HCT116 (cell line): ENCODE measurements around the gene RELCH. TPM values are rescaled to one million over a fixed set of nuclear protein-coding genes. Genes with fewer than 3 reads are reported as not detected.

ENCODE experiments used
- ATAC-seq: fragments of 200-7000 bp; cut with Tn5 transposase; 2 replicates; pipeline ENCODE4 v1.9.1; 2020; ENCODE audit warnings: mild to moderate bottlenecking, moderate library complexity
- BruUV-seq: library from RNA; stranded (reverse); fragments of 400-500 nt; replicated peaks from 2 replicates; lab custom pipeline; 2021; lab: Mats Ljungman, UMichigan
- CTCF ChIA-PET: fragments of 300-600 bp; sonication (Branson Sonifier 250); formaldehyde crosslinking; loops from one replicate; lab custom pipeline; 2021; ENCODE audit warnings: antibody characterized with exemption; lab: Charles Lee
- POLR2A ChIA-PET: fragments of 300-600, 350-600 bp; sonication (Branson Sonifier 250); formaldehyde crosslinking; loops from one replicate; lab custom pipeline; 2021; ENCODE audit warnings: antibody characterized with exemption; lab: Charles Lee
- RAD21 ChIA-PET, 2 experiments: fragments of 300-600 bp; sonication (Branson Sonifier 250); formaldehyde crosslinking; loops; one replicate each; lab custom pipeline; 2023; ENCODE audit warnings: low total read pairs in 2 of 2; ENCODE audit not compliant: uncharacterized antibody in 2 of 2, unreplicated experiment in 2 of 2, low non-redundant PET in 1 of 2; lab: Charles Lee
- DNase-seq: peaks from one replicate; pipeline ENCODE4 v3.0.0-alpha.2; 2010; ENCODE audit warnings: low read depth, low spot score
- H2AFZ ChIP-seq: fragments of 200-600 bp; shearing (Covaris generic), sonication (generic); 2 replicates; pipeline ENCODE4 v1.6.1; 2017; ENCODE audit warnings: low read depth, mixed run types, mixed read lengths, antibody characterized with exemption, low read length; ENCODE audit not compliant: poor library complexity, severe bottlenecking
- H3K27ac ChIP-seq: 2 replicates; pipeline ENCODE4 v1.5.1; 2012; ENCODE audit warnings: low read depth, low read length
- H3K27me3 ChIP-seq: fragments of 200-600 bp; sonication (generic); 2 replicates; pipeline ENCODE4 v1.6.1; 2016; ENCODE audit warnings: mixed run types, low read length, mixed read lengths; ENCODE audit not compliant: insufficient read depth
- H3K36me3 ChIP-seq, 2 experiments: fragments of 200-500 bp in 1 of 2; fragments of 200-600 bp in 1 of 2; sonication (Bioruptor generic) in 1 of 2; sonication (generic) in 1 of 2; 2 replicates each; pipeline versions ENCODE4 v1.5.1 to v1.6.1; 2014 to 2016; ENCODE audit warnings: low read length in 2 of 2, inconsistent platforms in 1 of 2, mixed read lengths in 1 of 2, mixed run types in 1 of 2; ENCODE audit not compliant: insufficient read depth in 2 of 2, control insufficient read depth in 1 of 2
- H3K4me1 ChIP-seq, 2 experiments: fragments of 200-600 bp in 1 of 2; sonication (generic) in 1 of 2; 2 replicates each; pipeline versions ENCODE4 v1.5.1 to v1.6.1; 2012 to 2017; ENCODE audit warnings: low read length in 2 of 2, inconsistent platforms in 1 of 2, mild to moderate bottlenecking in 1 of 2, mixed read lengths in 1 of 2, mixed run types in 1 of 2, moderate library complexity in 1 of 2; ENCODE audit not compliant: insufficient read depth in 2 of 2, control insufficient read depth in 1 of 2
- H3K4me2 ChIP-seq: fragments of 200-600 bp; sonication (generic); 2 replicates; pipeline ENCODE4 v1.6.1; 2017; ENCODE audit warnings: mixed run types, low read length, mixed read lengths
- H3K4me3 ChIP-seq, 2 experiments: fragments of 200-600 bp in 1 of 2; sonication (generic) in 1 of 2; replicated peaks in 1 of 2; 2 replicates each; pipeline ENCODE4 v1.5.1; 2011 to 2016; ENCODE audit warnings: low read length in 2 of 2, control low read depth in 1 of 2, low read depth in 1 of 2, mild to moderate bottlenecking in 1 of 2, mixed read lengths in 1 of 2, mixed run types in 1 of 2
- H3K79me2 ChIP-seq: fragments of 200-600 bp; sonication (generic); 2 replicates; pipeline ENCODE4 v1.6.1; 2017; ENCODE audit warnings: mild to moderate bottlenecking, mixed run types, low read length, moderate library complexity, mixed read lengths; ENCODE audit not compliant: insufficient read depth
- H3K9ac ChIP-seq: fragments of 200-600 bp; sonication (generic); 2 replicates; pipeline ENCODE4 v1.6.1; 2016; ENCODE audit warnings: low read length, mixed read lengths
- H3K9me2 ChIP-seq: fragments of 200-600 bp; sonication (generic), shearing (Covaris generic); 2 replicates; pipeline ENCODE4 v1.6.1; 2017; ENCODE audit warnings: mixed run types, mild to moderate bottlenecking, moderate library complexity; ENCODE audit not compliant: insufficient read depth
- H3K9me3 ChIP-seq, 2 experiments: fragments of 200-500 bp in 1 of 2; fragments of 200-600 bp in 1 of 2; sonication (Bioruptor generic) in 1 of 2; sonication (generic) in 1 of 2; 2 replicates each; pipeline ENCODE4 v1.6.1; 2014 to 2017; ENCODE audit warnings: low read length in 2 of 2, mixed read lengths in 2 of 2, inconsistent platforms in 1 of 2, low read depth in 1 of 2, mild to moderate bottlenecking in 1 of 2, mixed run types in 1 of 2, moderate library complexity in 1 of 2; ENCODE audit not compliant: control insufficient read depth in 1 of 2, insufficient read depth in 1 of 2
- H4K20me1 ChIP-seq: fragments of 200-600 bp; sonication (generic), shearing (Covaris generic); 2 replicates; pipeline ENCODE4 v1.6.1; 2017; ENCODE audit warnings: mixed run types, mild to moderate bottlenecking, moderate library complexity; ENCODE audit not compliant: insufficient read depth
- CBX3 ChIP-seq: IDR thresholded peaks from 2 replicates; pipeline ENCODE4 v1.6.1; 2012; ENCODE audit warnings: low read depth
- CEBPB ChIP-seq: IDR thresholded peaks from 2 replicates; pipeline ENCODE4 v1.6.1; 2012; ENCODE audit warnings: low read depth
- EGR1 ChIP-seq: IDR thresholded peaks from 2 replicates; pipeline ENCODE4 v1.6.1; 2012; ENCODE audit warnings: low read depth
- ELF1 ChIP-seq: IDR thresholded peaks from 2 replicates; pipeline ENCODE4 v1.6.1; 2012; ENCODE audit warnings: low read depth, borderline replicate concordance
- EZH2 ChIP-seq: fragments of 200-600 bp; sonication (generic); IDR thresholded peaks from 2 replicates; pipeline ENCODE4 v1.6.1; 2017; ENCODE audit warnings: antibody characterized with exemption, mixed run types
- EZH2phosphoT487 ChIP-seq: fragments of 200-600 bp; IDR thresholded peaks from 2 replicates; pipeline ENCODE4 v1.6.1; 2018; ENCODE audit warnings: antibody characterized with exemption, borderline replicate concordance
- FOSL1 ChIP-seq: IDR thresholded peaks from 2 replicates; pipeline ENCODE4 v1.6.1; 2012; ENCODE audit warnings: low read depth
- JUND ChIP-seq: IDR thresholded peaks from 2 replicates; pipeline ENCODE4 v1.6.1; 2012
- POLR2A ChIP-seq: IDR thresholded peaks from 2 replicates; pipeline ENCODE4 v1.7.0; 2011; ENCODE audit warnings: borderline replicate concordance; ENCODE audit not compliant: insufficient read depth, insufficient read length; ENCODE audit errors: extremely low read depth
- POLR2AphosphoS5 ChIP-seq: IDR thresholded peaks from 2 replicates; pipeline ENCODE4 v1.6.1; 2011; ENCODE audit warnings: mild to moderate bottlenecking, low read depth, low read length, moderate library complexity
- RAD21 ChIP-seq: IDR thresholded peaks from 2 replicates; pipeline ENCODE4 v1.6.1; 2012; ENCODE audit warnings: low read depth, mild to moderate bottlenecking
- SIN3A ChIP-seq: IDR thresholded peaks from 2 replicates; pipeline ENCODE4 v1.6.1; 2012; ENCODE audit warnings: low read depth
- SRF ChIP-seq: IDR thresholded peaks from 2 replicates; pipeline ENCODE4 v1.6.1; 2012; ENCODE audit warnings: low read depth
- TCF7L2 ChIP-seq: IDR thresholded peaks from 2 replicates; pipeline ENCODE4 v1.7.0; 2011; ENCODE audit warnings: borderline replicate concordance, inconsistent platforms; ENCODE audit not compliant: insufficient read depth, insufficient read length; ENCODE audit errors: extremely low read depth
- YY1 ChIP-seq: IDR thresholded peaks from 2 replicates; pipeline ENCODE4 v1.6.1; 2011; ENCODE audit warnings: low read length, low read depth, moderate library complexity, mild to moderate bottlenecking; ENCODE audit not compliant: insufficient replicate concordance; ENCODE audit errors: extremely low read depth
- ZFX ChIP-seq: fragments of 450-650 bp; IDR thresholded peaks from 2 replicates; pipeline ENCODE4 v1.6.1; 2017
- ZNF274 ChIP-seq: fragments of 200-500 bp; sonication (Bioruptor generic); IDR thresholded peaks from 2 replicates; pipeline ENCODE4 v1.6.1; 2014; ENCODE audit warnings: mild to moderate bottlenecking, low read depth, low read length, inconsistent platforms
- intact Hi-C: fragments of 100-400 bp; cut with micrococcal nuclease; formaldehyde crosslinking; loops from 2 replicates; pipeline ENCODE4 v1.10.0; 2022
- total RNA-seq: library from RNA; stranded (reverse); gene quantifications from one replicate; pipeline ENCODE4 v1.2.1, GENCODE V29; 2021; ENCODE audit not compliant: unreplicated experiment
- TF ChIP-seq, protein P1 (sequence below), 3 experiments: fragments of 200-600 bp in 1 of 3; sonication (generic) in 1 of 3; IDR thresholded peaks in 2 of 3; conservative IDR thresholded peaks in 1 of 3; 2 replicates each; pipeline ENCODE4 v1.5.1; 2012 to 2017; ENCODE audit warnings: low read depth in 2 of 3, low read length in 2 of 3, antibody characterized with exemption in 1 of 3, borderline replicate concordance in 1 of 3, control low read depth in 1 of 3, mild to moderate bottlenecking in 1 of 3, mixed read lengths in 1 of 3, mixed run types in 1 of 3, moderate library complexity in 1 of 3; ENCODE audit not compliant: insufficient read depth in 1 of 3
- TF ChIP-seq, protein P2 (sequence below): IDR thresholded peaks from 2 replicates; pipeline ENCODE4 v1.6.1; 2012
- TF ChIP-seq, protein P3 (sequence below): IDR thresholded peaks from 2 replicates; pipeline ENCODE4 v1.6.1; 2012; ENCODE audit warnings: low read depth
- TF ChIP-seq, protein P4 (sequence below): IDR thresholded peaks from 2 replicates; pipeline ENCODE4 v1.6.1; 2012

The RELCH gene
- total RNA-seq, 1 experiment from 2014 or later, result 17.4 TPM

DNA sequence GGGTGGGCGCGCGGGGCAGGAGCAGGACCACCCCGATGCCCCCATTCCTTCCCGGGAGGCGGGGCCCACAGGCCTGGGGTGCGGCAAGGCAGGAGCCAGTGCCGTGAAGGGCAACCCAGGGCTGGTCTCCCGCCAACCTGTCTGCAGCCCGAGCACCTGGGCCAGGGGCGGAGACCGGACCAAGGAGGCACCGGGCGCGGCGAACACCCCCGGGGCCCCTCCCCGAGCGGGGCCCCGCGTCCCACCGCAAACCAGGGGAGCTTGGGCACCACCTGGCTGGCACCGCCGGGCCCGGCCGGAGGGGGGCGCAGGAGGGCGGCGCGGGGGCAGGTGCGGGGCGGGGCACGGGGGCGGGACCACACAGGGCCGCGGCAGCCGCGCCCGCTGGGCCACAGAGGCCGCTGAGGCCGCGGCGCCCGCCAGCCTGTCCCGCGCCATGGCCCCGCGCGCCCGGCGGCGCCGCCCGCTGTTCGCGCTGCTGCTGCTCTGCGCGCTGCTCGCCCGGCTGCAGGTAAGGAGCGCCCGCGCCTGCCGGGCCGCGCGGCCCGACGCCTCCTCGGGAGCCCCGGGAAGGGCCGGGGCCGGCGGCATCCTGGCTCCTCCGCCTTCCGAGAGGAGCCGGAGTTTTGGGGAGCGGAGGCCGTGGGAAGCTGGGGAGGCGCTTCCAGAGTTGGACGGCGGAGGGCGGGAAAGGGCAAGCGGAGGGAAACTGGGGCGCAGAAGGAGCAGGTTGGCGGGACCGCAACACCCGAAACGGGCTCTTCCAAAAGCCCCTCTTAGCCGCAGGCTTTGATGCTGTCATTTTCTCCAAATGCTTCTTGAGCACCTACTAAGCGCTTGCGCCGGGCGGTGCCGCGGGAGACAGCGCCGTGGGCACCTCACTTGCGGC lies 138.1 kb downstream of the RELCH start, which contains the start of gene TNFRSF11A:
Gene TNFRSF11A (plus strand): TSS at position 394 of the 889 bp plus-strand sequence. CDS start 43 bp downstream, at position 437.
- peak within 1 kb of the TSS; percentile 96 for H3K4me2 ChIP-seq
- ChIA-PET CTCF (interaction anchor here (1.8 to 2.1 kb wide), 2 partner anchors 9 to 35 kb away, joined by 6 to 8 read pairs; no protein-coding TSS in a partner anchor), RAD21 (no interaction called here), POLR2A (interaction anchor here (0.7 kb wide), 1 partner anchor 198 kb away, joined by 4 read pairs; the partner anchor contains the start of gene ZCCHC2)
- ATAC-seq, result peak; percentile 94
- no peaks in the 10 kb centered on the region for H3K36me3 ChIP-seq
- H3K4me3 ChIP-seq, result peak within 1 kb of the TSS; percentile 61 to 70
- intact Hi-C loops, result loop anchor here (1.0 kb wide), 1 partner anchor 259 kb away; no protein-coding TSS in a partner anchor
- peaks cover 5 to 12% of the 10 kb centered on the region in 2 experiments; a peak in 2 of 4 replicates for H3K4me1 ChIP-seq
- H3K9me3 ChIP-seq, result no peaks in the 10 kb centered on the region
- peaks cover 29% of the 10 kb centered on the region; the same call in 1 of the 2 replicates for H3K27me3 ChIP-seq
- H3K27ac ChIP-seq, result no peak within 1 kb of the TSS
- no peaks in the 10 kb centered on the region for H3K9me2 ChIP-seq
- H4K20me1 ChIP-seq, result no peaks in the 10 kb centered on the region
- DNase-seq, result no peak
- H2AFZ ChIP-seq, result peak within 1 kb of the TSS; percentile 45
- H3K9ac ChIP-seq, result peak within 1 kb of the TSS; percentile 49
- BruUV-seq, result no TSS peak
- H3K79me2 ChIP-seq, result no peaks in the 10 kb centered on the region
- no peak for TF ChIP-seq YY1
- TF ChIP-seq EGR1, result no peak
- TF ChIP-seq POLR2AphosphoS5, result no peak
- TF ChIP-seq SRF, result no peak
- no peak for TF ChIP-seq ZNF274
- TF ChIP-seq, protein P1, sequence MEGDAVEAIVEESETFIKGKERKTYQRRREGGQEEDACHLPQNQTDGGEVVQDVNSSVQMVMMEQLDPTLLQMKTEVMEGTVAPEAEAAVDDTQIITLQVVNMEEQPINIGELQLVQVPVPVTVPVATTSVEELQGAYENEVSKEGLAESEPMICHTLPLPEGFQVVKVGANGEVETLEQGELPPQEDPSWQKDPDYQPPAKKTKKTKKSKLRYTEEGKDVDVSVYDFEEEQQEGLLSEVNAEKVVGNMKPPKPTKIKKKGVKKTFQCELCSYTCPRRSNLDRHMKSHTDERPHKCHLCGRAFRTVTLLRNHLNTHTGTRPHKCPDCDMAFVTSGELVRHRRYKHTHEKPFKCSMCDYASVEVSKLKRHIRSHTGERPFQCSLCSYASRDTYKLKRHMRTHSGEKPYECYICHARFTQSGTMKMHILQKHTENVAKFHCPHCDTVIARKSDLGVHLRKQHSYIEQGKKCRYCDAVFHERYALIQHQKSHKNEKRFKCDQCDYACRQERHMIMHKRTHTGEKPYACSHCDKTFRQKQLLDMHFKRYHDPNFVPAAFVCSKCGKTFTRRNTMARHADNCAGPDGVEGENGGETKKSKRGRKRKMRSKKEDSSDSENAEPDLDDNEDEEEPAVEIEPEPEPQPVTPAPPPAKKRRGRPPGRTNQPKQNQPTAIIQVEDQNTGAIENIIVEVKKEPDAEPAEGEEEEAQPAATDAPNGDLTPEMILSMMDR (IDR thresholded peaks at IDR 0.05 in 2 of 3, conservative IDR thresholded peaks at IDR 0.05 in 1 of 3; ENCODE audit: borderline replicate concordance in 1 of 3, insufficient read depth in 1 of 3, low read depth in 2 of 3, low read length in 2 of 3), result peak in 2 of 3 experiments; percentile 39 to 57; a peak in 4 of 6 replicates
- 0 out of 2 replicates have a peak, but pooled peaks have one; percentile 27 for TF ChIP-seq RAD21
- no peak for TF ChIP-seq FOSL1
- no peak for TF ChIP-seq TCF7L2
- TF ChIP-seq, protein P2, sequence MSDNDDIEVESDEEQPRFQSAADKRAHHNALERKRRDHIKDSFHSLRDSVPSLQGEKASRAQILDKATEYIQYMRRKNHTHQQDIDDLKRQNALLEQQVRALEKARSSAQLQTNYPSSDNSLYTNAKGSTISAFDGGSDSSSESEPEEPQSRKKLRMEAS, result no peak
- TF ChIP-seq, protein P3, sequence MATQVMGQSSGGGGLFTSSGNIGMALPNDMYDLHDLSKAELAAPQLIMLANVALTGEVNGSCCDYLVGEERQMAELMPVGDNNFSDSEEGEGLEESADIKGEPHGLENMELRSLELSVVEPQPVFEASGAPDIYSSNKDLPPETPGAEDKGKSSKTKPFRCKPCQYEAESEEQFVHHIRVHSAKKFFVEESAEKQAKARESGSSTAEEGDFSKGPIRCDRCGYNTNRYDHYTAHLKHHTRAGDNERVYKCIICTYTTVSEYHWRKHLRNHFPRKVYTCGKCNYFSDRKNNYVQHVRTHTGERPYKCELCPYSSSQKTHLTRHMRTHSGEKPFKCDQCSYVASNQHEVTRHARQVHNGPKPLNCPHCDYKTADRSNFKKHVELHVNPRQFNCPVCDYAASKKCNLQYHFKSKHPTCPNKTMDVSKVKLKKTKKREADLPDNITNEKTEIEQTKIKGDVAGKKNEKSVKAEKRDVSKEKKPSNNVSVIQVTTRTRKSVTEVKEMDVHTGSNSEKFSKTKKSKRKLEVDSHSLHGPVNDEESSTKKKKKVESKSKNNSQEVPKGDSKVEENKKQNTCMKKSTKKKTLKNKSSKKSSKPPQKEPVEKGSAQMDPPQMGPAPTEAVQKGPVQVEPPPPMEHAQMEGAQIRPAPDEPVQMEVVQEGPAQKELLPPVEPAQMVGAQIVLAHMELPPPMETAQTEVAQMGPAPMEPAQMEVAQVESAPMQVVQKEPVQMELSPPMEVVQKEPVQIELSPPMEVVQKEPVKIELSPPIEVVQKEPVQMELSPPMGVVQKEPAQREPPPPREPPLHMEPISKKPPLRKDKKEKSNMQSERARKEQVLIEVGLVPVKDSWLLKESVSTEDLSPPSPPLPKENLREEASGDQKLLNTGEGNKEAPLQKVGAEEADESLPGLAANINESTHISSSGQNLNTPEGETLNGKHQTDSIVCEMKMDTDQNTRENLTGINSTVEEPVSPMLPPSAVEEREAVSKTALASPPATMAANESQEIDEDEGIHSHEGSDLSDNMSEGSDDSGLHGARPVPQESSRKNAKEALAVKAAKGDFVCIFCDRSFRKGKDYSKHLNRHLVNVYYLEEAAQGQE, result no peak
- no peak for TF ChIP-seq ELF1
- TF ChIP-seq, protein P4, sequence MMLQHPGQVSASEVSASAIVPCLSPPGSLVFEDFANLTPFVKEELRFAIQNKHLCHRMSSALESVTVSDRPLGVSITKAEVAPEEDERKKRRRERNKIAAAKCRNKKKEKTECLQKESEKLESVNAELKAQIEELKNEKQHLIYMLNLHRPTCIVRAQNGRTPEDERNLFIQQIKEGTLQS, result no peak
- peak; percentile 69 for TF ChIP-seq ZFX
- no peak for TF ChIP-seq SIN3A
- no peak for TF ChIP-seq JUND
- no peak for TF ChIP-seq CEBPB
- TF ChIP-seq EZH2phosphoT487, result no peak; the same call in 1 of the 2 replicates
- peak; percentile 41 for TF ChIP-seq POLR2A
- TF ChIP-seq CBX3, result no peak
- no peak for TF ChIP-seq EZH2
